OCI-LY3 (cell line): ENCODE measurements around the gene VGLL4.

Experiments used
- H2AFZ ChIP-seq: fragments of 200-600, 300-600 bp; shearing (Covaris generic); 2 replicates; pipeline ENCODE4 v1.6.0; 2014; ENCODE audit warnings: antibody characterized with exemption, low read depth, low read length
- H3K27ac ChIP-seq: fragments of 200-600, 300-600 bp; sonication (generic); 2 replicates; pipeline ENCODE4 v1.5.1; 2014; ENCODE audit warnings: mild to moderate bottlenecking, low read length, moderate library complexity, mixed read lengths
- H3K27me3 ChIP-seq: fragments of 200-600, 300-600 bp; sonication (generic); 2 replicates; pipeline ENCODE4 v1.6.1; 2014; ENCODE audit warnings: low read depth, low read length, mixed read lengths
- H3K36me3 ChIP-seq: fragments of 200-600, 300-600 bp; sonication (generic); replicated peaks from 2 replicates; pipeline ENCODE3; 2014; ENCODE audit warnings: low read depth, low read length, mixed read lengths
- H3K4me1 ChIP-seq: fragments of 300-600, 200-600 bp; sonication (generic); 2 replicates; pipeline ENCODE4 v1.6.1; 2014; ENCODE audit warnings: low read length, mixed read lengths
- H3K4me2 ChIP-seq: fragments of 200-600, 300-600 bp; sonication (generic); 2 replicates; pipeline ENCODE4 v1.6.1; 2014; ENCODE audit warnings: low read length, mixed read lengths
- H3K4me3 ChIP-seq: fragments of 300-600, 200-600 bp; sonication (generic); 2 replicates; pipeline ENCODE4 v1.5.1; 2014; ENCODE audit warnings: antibody characterized with exemption, mild to moderate bottlenecking, low read length, moderate library complexity
- H3K79me2 ChIP-seq: fragments of 300-600, 200-600 bp; shearing (Covaris generic); 2 replicates; pipeline ENCODE4 v1.6.1; 2014; ENCODE audit warnings: mild to moderate bottlenecking, low read length, mixed read lengths
- H3K9ac ChIP-seq: fragments of 300-600, 200-600 bp; shearing (Covaris generic); 2 replicates; pipeline ENCODE4 v1.6.0; 2014; ENCODE audit warnings: mild to moderate bottlenecking, low read length, moderate library complexity
- H3K9me3 ChIP-seq: fragments of 200-600, 300-600 bp; shearing (Covaris generic); 2 replicates; pipeline ENCODE4 v1.6.1; 2014; ENCODE audit warnings: low read length, mixed read lengths; ENCODE audit not compliant: insufficient read depth
- H4K20me1 ChIP-seq: fragments of 200-600, 300-600 bp; sonication (generic); 2 replicates; pipeline ENCODE4 v1.6.1; 2016; ENCODE audit warnings: low read length, mixed read lengths; ENCODE audit not compliant: insufficient read depth
- EZH2phosphoT487 ChIP-seq: fragments of 200-600 bp; shearing (Covaris generic); IDR thresholded peaks from 2 replicates; pipeline ENCODE4 v1.6.1; 2018; ENCODE audit warnings: antibody characterized with exemption, mixed run types, low read depth
- TF ChIP-seq, protein P1 (sequence below): fragments of 200-600, 300-600 bp; sonication (generic); IDR thresholded peaks from 2 replicates; pipeline ENCODE4 v1.5.1; 2014; ENCODE audit warnings: antibody characterized with exemption, low read length, low read depth

The VGLL4 gene

DNA sequence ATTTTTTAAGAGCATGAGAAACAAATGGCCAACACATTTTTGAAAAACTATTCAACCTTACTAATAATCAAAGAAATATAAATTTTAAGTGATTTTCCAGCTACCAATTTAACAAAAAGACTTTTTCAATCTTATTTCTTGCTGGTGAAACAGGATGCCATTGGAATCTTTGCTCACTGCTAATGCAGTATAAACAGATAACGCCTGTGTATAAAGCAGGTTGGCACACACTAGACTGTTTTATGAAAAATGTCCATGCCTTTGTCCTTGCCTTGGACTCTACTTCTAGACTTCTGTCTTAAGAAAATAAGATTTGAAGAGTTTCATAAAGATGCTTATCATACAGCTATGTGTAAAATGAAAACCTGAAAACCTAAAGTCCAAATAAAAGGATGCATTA lies 5.0 kb upstream of the VGLL4 start:
- Histone ChIP-seq H3K36me3 (no peaks in the 10 kb centered on the region), H2AFZ (no peak overlapping the region), H3K27ac (no peak overlapping the region), H3K4me3 (no peak overlapping the region), H3K9me3 (no peaks in the 10 kb centered on the region), H3K4me1 (peaks cover 5% of the 10 kb centered on the region; the same call in 1 of the 2 replicates), H3K79me2 (no peaks in the 10 kb centered on the region), H3K9ac (no peak overlapping the region), H4K20me1 (no peaks in the 10 kb centered on the region), H3K4me2 (no peak overlapping the region), H3K27me3 (peaks cover 40% of the 10 kb centered on the region)
- TF ChIP-seq, protein P1, sequence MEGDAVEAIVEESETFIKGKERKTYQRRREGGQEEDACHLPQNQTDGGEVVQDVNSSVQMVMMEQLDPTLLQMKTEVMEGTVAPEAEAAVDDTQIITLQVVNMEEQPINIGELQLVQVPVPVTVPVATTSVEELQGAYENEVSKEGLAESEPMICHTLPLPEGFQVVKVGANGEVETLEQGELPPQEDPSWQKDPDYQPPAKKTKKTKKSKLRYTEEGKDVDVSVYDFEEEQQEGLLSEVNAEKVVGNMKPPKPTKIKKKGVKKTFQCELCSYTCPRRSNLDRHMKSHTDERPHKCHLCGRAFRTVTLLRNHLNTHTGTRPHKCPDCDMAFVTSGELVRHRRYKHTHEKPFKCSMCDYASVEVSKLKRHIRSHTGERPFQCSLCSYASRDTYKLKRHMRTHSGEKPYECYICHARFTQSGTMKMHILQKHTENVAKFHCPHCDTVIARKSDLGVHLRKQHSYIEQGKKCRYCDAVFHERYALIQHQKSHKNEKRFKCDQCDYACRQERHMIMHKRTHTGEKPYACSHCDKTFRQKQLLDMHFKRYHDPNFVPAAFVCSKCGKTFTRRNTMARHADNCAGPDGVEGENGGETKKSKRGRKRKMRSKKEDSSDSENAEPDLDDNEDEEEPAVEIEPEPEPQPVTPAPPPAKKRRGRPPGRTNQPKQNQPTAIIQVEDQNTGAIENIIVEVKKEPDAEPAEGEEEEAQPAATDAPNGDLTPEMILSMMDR, result no peak
- no peak for TF ChIP-seq EZH2phosphoT487

DNA sequence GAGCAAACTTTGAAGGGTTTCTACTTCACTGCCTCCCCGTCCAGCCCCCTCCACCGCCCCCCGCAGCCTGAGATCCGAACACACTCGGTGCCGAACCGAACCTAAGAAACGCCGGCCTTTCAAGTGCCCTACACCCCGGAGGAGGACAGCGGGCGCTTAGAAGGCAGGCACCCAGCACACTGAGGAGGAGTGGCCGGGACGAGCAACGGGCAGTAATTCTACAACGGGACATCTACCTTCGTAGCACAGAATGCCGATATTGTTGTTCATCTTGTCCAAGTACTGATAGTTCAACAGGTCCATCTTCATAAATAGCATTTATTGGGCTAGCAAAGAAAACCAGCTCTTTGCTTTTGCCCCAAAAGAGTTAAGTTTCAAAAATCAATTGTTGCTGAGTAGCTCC lies 513 bp downstream of the VGLL4 start:
- Histone ChIP-seq H3K4me1 (peaks cover 11% of the 10 kb centered on the region), H4K20me1 (0 out of 2 replicates have a peak, but pooled peaks cover 4% of the 10 kb centered on the region), H3K27ac (peak overlapping the region; percentile 63), H3K9me3 (no peaks in the 10 kb centered on the region), H3K36me3 (peaks cover 3% of the 10 kb centered on the region), H3K9ac (peak overlapping the region; percentile 78), H3K4me2 (peak overlapping the region; percentile 68), H3K79me2 (peaks cover 40% of the 10 kb centered on the region), H2AFZ (peak overlapping the region; percentile 55), H3K4me3 (peak overlapping the region; percentile 86), H3K27me3 (peaks cover 9% of the 10 kb centered on the region)
- TF ChIP-seq, protein P1, result no peak
- no peak for TF ChIP-seq EZH2phosphoT487

DNA sequence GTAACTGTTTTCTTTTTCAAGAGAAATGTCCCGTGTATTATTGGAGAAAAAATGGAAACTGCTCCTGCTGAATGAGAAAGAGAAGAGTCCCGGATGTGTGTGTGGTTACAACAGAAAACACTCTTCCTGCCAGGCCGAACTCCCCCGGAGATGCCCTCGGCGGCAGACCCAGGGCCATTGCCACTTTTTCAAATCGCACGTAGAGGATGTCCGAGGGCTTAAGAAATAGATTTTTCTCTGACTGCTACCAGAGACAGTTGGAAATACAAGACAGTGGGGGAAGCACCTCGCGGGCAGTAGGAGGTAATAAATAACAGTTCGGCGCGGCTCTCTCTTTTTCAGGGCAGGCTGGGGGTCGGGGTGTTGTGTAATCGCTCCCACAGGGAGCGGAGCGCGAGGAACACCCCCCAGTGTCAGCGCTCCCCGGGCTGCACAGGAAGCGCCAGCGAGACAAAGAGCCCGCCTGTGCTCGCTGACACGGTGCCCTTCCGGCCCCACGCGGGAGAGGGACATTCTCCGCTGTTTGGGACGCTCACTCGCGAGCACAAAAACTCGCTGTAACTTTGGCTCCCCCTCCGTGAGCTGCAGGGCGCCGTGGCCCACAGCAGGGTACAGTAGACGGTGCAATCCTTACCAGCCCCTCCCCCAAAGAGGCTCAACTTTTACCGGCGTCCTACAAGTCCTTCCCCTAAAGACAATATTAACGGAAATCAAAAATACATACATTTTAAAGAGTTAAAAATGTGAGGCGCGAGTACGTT lies 1.1 kb downstream of the VGLL4 start:
- peaks cover 3% of the 10 kb centered on the region for H3K36me3 ChIP-seq
- H3K79me2 ChIP-seq, result peaks cover 46% of the 10 kb centered on the region
- H3K9ac ChIP-seq, result peak overlapping the region; percentile 78
- peak overlapping the region; percentile 68 for H3K4me2 ChIP-seq
- peak overlapping the region; percentile 79 for H2AFZ ChIP-seq
- peak overlapping the region; percentile 86 for H3K4me3 ChIP-seq
- H3K4me1 ChIP-seq, result peaks cover 11% of the 10 kb centered on the region
- TF ChIP-seq EZH2phosphoT487, result no peak
- TF ChIP-seq, protein P1, result no peak
- H3K27ac ChIP-seq, result peak overlapping the region; percentile 63
- peaks cover 5% of the 10 kb centered on the region; the same call in 1 of the 2 replicates for H3K27me3 ChIP-seq
- 0 out of 2 replicates have a peak, but pooled peaks cover 4% of the 10 kb centered on the region for H4K20me1 ChIP-seq
- H3K9me3 ChIP-seq, result no peaks in the 10 kb centered on the region

DNA sequence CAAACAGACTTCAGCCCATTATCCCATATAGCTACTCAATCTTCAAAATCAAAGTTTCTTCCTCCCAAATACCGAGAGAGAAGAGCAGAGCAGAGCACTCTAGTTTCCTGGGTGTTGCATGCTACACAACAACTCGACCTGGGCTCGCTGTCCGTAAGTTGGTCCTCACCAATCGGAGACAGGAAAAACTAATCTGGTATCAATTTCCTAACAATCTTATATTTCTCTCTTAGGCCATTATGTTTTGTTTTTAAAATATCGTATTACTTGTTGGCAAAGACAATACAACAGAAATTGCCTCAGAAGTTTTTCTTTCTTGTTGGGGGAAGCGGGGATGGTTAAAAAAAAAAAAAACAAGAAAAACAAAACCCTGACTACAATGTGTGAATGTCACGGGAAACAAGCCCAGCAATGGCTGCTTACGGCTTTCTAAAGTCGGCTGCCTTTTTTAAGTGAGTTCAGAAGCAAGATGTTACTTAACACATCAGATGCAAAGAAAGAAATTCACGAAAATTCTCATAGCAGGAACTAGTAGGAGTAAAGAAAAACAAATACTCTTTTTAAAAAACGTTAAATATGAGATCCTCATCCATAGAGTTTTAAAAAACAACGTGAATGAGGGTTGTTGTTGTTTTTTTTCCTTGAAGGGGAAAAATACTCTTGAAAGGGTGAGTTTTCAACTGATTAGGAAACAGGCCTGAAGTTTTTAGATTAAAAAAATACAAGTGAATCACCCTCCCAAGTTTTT lies 1.9 kb downstream of the VGLL4 start:
- Histone ChIP-seq H3K9ac (peak overlapping the region; percentile 78), H3K79me2 (peaks cover 54% of the 10 kb centered on the region), H4K20me1 (0 out of 2 replicates have a peak, but pooled peaks cover 4% of the 10 kb centered on the region), H2AFZ (peak overlapping the region; percentile 79), H3K27me3 (no peaks in the 10 kb centered on the region), H3K36me3 (peaks cover 3% of the 10 kb centered on the region), H3K4me2 (peak overlapping the region; percentile 68), H3K4me3 (peak overlapping the region; percentile 86), H3K4me1 (peaks cover 11% of the 10 kb centered on the region), H3K9me3 (no peaks in the 10 kb centered on the region), H3K27ac (peak overlapping the region; percentile 63)
- TF ChIP-seq EZH2phosphoT487, result no peak
- TF ChIP-seq, protein P1, result no peak
